Liver (tissue), 9 donors: ENCODE data around the gene ALG1. TPM values are rescaled to one million over a fixed set of nuclear protein-coding genes. Genes with fewer than 3 reads are reported as not detected.

ENCODE experiments used
- DNase-seq: peaks from one replicate; pipeline ENCODE4 v3.0.0-alpha.2; 2017; ENCODE audit warnings: low spot score
- H3K27ac ChIP-seq, 2 donors: one replicate each; pipeline ENCODE4 v1.7.0; 2013; ENCODE audit warnings: inconsistent platforms in 2 of 2, low read length in 2 of 2, control low read depth in 1 of 2, low read depth in 1 of 2, mild to moderate bottlenecking in 1 of 2
- H3K27me3 ChIP-seq, 4 donors: one replicate each; pipeline versions ENCODE4 v1.6.1 to v1.7.0; 2013; ENCODE audit warnings: low read length in 3 of 4, inconsistent platforms in 1 of 4, mild to moderate bottlenecking in 1 of 4, moderate library complexity in 1 of 4; ENCODE audit not compliant: control insufficient read depth in 4 of 4, insufficient read depth in 4 of 4
- H3K36me3 ChIP-seq, 4 donors: one replicate each; pipeline versions ENCODE4 v1.6.1 to v1.7.0; 2013; ENCODE audit warnings: low read length in 3 of 4, mild to moderate bottlenecking in 3 of 4, low read depth in 1 of 4, moderate library complexity in 1 of 4; ENCODE audit not compliant: control insufficient read depth in 4 of 4, insufficient read depth in 3 of 4
- H3K4me1 ChIP-seq, 4 donors: one replicate each; pipeline versions ENCODE4 v1.6.1 to v1.7.0; 2013; ENCODE audit warnings: low read length in 3 of 4, mild to moderate bottlenecking in 3 of 4, moderate library complexity in 1 of 4; ENCODE audit not compliant: control insufficient read depth in 4 of 4, insufficient read depth in 4 of 4
- H3K4me3 ChIP-seq, 3 donors: one replicate each; pipeline versions ENCODE4 v1.6.1 to v1.7.0; 2013; ENCODE audit warnings: low read length in 3 of 3, control low read depth in 1 of 3, low read depth in 1 of 3, mild to moderate bottlenecking in 1 of 3
- H3K9ac ChIP-seq, 2 donors: one replicate each; pipeline ENCODE4 v1.7.0; 2013; ENCODE audit warnings: low read length in 2 of 2, mild to moderate bottlenecking in 2 of 2, moderate library complexity in 2 of 2, control low read depth in 1 of 2, low read depth in 1 of 2
- H3K9me3 ChIP-seq, 4 donors: one replicate each; pipeline versions ENCODE4 v1.6.1 to v1.7.0; 2013; ENCODE audit warnings: low read length in 3 of 4; ENCODE audit not compliant: control insufficient read depth in 4 of 4
- EGR1 ChIP-seq, 2 donors: IDR thresholded peaks; 2 replicates each; pipeline ENCODE4 v1.6.1; 2016 to 2018; ENCODE audit warnings: antibody characterized with exemption in 2 of 2, low read depth in 2 of 2
- FOXA1 ChIP-seq: IDR thresholded peaks from 2 replicates; pipeline ENCODE4 v1.6.1; 2016; ENCODE audit warnings: antibody characterized with exemption
- FOXA2 ChIP-seq: IDR thresholded peaks from 2 replicates; pipeline ENCODE4 v1.6.1; 2016; ENCODE audit warnings: antibody characterized with exemption
- GABPA ChIP-seq, 2 donors: IDR thresholded peaks in 1 of 2; conservative IDR thresholded peaks in 1 of 2; 2 replicates each; pipeline ENCODE4 v1.6.1; 2016; ENCODE audit warnings: antibody characterized with exemption in 2 of 2, mild to moderate bottlenecking in 1 of 2, moderate library complexity in 1 of 2
- HNF4A ChIP-seq, 2 donors: conservative IDR thresholded peaks; 2 replicates each; pipeline ENCODE4 v1.6.1; 2016; ENCODE audit warnings: antibody characterized with exemption in 2 of 2, mild to moderate bottlenecking in 2 of 2
- HNF4G ChIP-seq: IDR thresholded peaks from 2 replicates; pipeline ENCODE4 v1.6.1; 2016; ENCODE audit warnings: antibody characterized with exemption
- JUND ChIP-seq, 2 donors: IDR thresholded peaks; 2 replicates each; pipeline ENCODE4 v1.6.1; 2016; ENCODE audit warnings: antibody characterized with exemption in 2 of 2
- NR2F2 ChIP-seq: IDR thresholded peaks from 2 replicates; pipeline ENCODE4 v1.6.1; 2016; ENCODE audit warnings: antibody characterized with exemption
- RAD21 ChIP-seq, 2 donors: IDR thresholded peaks; 2 replicates each; pipeline ENCODE4 v1.6.1; 2016; ENCODE audit warnings: antibody characterized with exemption in 2 of 2, mild to moderate bottlenecking in 2 of 2
- RXRA ChIP-seq, 2 donors: IDR thresholded peaks; 2 replicates each; pipeline ENCODE4 v1.6.1; 2017 to 2018; ENCODE audit warnings: antibody characterized with exemption in 2 of 2, mild to moderate bottlenecking in 1 of 2
- SP1 ChIP-seq: IDR thresholded peaks from 2 replicates; pipeline ENCODE4 v1.6.1; 2018; ENCODE audit warnings: antibody characterized with exemption, mild to moderate bottlenecking
- TAF1 ChIP-seq: conservative IDR thresholded peaks from 2 replicates; pipeline ENCODE4 v1.6.1; 2016; ENCODE audit warnings: antibody characterized with exemption, mild to moderate bottlenecking
- YY1 ChIP-seq: IDR thresholded peaks from 2 replicates; pipeline ENCODE4 v1.6.1; 2016; ENCODE audit warnings: antibody characterized with exemption, mild to moderate bottlenecking
- WGBS: extraction: QIAGEN DNeasy Blood & Tissue Kit; methylation state at CpG from one replicate; pipeline ENCODE4 v1.1.7; 2013; 5-methylcytosine and 5-hydroxymethylcytosine counted together
- polyA plus RNA-seq, 2 donors: library from polyadenylated mRNA; stranded (reverse) in 1 of 2; unstranded in 1 of 2; fragments of 200-250 nt in 1 of 2; fragments of >200 nt in 1 of 2; fragmentation: Nextera tagmentation in 1 of 2; extraction: Ambion mirVana in 1 of 2; gene quantifications; one replicate each; pipeline versions ENCODE4 v1.2.1 to v1.2.3, GENCODE V29; 2013 to 2015
- total RNA-seq, 2 donors: library from RNA; depleted of rRNA; stranded (reverse); fragments of >200 nt; gene quantifications; one replicate each; pipeline ENCODE4 v1.2.3, GENCODE V29; 2014
- TF ChIP-seq, protein P1 (sequence below): IDR thresholded peaks from 2 replicates; pipeline ENCODE4 v1.6.1; 2016; ENCODE audit warnings: antibody characterized with exemption, mild to moderate bottlenecking
- TF ChIP-seq, protein P2 (sequence below): IDR thresholded peaks from 2 replicates; pipeline ENCODE4 v1.6.1; 2016; ENCODE audit warnings: antibody characterized with exemption
- TF ChIP-seq, protein P3 (sequence below): IDR thresholded peaks from 2 replicates; pipeline ENCODE4 v1.6.1; 2016; ENCODE audit warnings: antibody characterized with exemption
- TF ChIP-seq, protein P4 (sequence below): IDR thresholded peaks from 2 replicates; pipeline ENCODE4 v1.6.1; 2016; ENCODE audit warnings: antibody characterized with exemption
- TF ChIP-seq, protein P5 (sequence below): fragments of 150-350 bp; IDR thresholded peaks from 2 replicates; pipeline ENCODE4 v1.5.1; 2017; ENCODE audit warnings: improper control_type of control experiment, low read depth, low read length; ENCODE audit not compliant: missing input control
- donor health status: healthy.
- donor health status: healthy.
- donor health status: healthy.
- donor health status: healthy.
- donor health status: healthy.

The ALG1 gene
- total and polyA plus RNA-seq, 4 donors, result 18.9 to 25.4 (median 20.6) TPM

DNA sequence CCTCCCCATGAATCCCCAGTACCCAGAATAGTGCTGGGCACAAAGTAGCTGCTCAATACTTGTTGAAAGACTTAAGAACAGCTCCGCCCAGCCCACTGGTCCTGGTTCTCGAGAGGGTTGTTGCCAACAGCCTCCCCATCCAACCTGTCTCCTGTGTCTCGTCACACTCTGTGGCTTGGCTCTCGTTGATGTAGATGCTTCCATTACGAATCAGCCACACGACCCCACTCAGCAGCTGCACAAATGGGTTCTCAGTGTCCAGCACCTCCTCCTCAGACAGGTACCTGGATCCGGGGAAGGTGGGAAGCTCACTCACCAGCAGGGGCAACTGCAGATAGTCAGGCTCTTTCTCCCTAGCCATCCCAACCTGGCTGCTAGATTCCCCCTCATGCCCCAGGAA, 40.0 kb upstream of the ALG1 start (continued):
- TF ChIP-seq, protein P1, sequence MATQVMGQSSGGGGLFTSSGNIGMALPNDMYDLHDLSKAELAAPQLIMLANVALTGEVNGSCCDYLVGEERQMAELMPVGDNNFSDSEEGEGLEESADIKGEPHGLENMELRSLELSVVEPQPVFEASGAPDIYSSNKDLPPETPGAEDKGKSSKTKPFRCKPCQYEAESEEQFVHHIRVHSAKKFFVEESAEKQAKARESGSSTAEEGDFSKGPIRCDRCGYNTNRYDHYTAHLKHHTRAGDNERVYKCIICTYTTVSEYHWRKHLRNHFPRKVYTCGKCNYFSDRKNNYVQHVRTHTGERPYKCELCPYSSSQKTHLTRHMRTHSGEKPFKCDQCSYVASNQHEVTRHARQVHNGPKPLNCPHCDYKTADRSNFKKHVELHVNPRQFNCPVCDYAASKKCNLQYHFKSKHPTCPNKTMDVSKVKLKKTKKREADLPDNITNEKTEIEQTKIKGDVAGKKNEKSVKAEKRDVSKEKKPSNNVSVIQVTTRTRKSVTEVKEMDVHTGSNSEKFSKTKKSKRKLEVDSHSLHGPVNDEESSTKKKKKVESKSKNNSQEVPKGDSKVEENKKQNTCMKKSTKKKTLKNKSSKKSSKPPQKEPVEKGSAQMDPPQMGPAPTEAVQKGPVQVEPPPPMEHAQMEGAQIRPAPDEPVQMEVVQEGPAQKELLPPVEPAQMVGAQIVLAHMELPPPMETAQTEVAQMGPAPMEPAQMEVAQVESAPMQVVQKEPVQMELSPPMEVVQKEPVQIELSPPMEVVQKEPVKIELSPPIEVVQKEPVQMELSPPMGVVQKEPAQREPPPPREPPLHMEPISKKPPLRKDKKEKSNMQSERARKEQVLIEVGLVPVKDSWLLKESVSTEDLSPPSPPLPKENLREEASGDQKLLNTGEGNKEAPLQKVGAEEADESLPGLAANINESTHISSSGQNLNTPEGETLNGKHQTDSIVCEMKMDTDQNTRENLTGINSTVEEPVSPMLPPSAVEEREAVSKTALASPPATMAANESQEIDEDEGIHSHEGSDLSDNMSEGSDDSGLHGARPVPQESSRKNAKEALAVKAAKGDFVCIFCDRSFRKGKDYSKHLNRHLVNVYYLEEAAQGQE, result no peak
- TF ChIP-seq FOXA2 (no peak), SP1 (no peak), NR2F2 (no peak), GABPA (IDR thresholded peaks at IDR 0.05 in 1 of 2, conservative IDR thresholded peaks at IDR 0.05 in 1 of 2) (no peak)

DNA sequence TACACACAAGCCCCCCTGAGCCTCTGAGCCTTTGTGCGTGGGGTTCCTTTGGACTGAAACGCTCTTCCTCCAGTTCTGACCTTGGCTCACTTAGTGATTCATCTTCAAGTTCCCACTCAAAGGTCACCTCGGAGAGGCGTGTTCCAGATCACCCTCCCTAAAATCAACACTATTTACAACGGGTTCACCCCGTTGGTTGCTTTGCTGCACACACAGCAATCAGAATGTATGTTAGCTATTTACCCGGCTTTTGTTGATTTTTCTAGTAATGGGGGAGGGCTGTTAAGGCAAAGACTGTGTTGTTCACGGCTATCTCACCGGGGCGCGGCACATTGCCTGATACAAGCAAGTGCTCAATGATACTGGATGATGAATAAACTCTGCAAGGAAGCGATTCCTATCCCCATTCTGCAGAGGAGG, 38.9 kb upstream of the ALG1 start:
- Histone ChIP-seq H3K9me3 (no peaks in the 10 kb centered on the region), H3K27me3 (no peaks in the 10 kb centered on the region), H3K27ac (no peak overlapping the region), H3K9ac (peak overlapping the region in 1 of 2 donors; percentile 58), H3K36me3 (peaks cover 0 to 3% (median 1%) of the 10 kb centered on the region in 4 donors), H3K4me1 (peaks cover 3 to 18% (median 16%) of the 10 kb centered on the region in 4 donors), H3K4me3 (peak overlapping the region; percentile 68 to 87 (median 73))
- TF ChIP-seq, protein P2, sequence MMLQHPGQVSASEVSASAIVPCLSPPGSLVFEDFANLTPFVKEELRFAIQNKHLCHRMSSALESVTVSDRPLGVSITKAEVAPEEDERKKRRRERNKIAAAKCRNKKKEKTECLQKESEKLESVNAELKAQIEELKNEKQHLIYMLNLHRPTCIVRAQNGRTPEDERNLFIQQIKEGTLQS, result no peak
- TF ChIP-seq NR2F2 (no peak), RAD21 (IDR thresholded peaks at IDR 0.05) (no peak), SP1 (no peak), EGR1 (IDR thresholded peaks at IDR 0.05; ENCODE audit: low read depth in 2 of 2) (no peak), JUND (IDR thresholded peaks at IDR 0.05) (no peak), FOXA2 (no peak), YY1 (no peak), RXRA (IDR thresholded peaks at IDR 0.05) (no peak), GABPA (IDR thresholded peaks at IDR 0.05 in 1 of 2, conservative IDR thresholded peaks at IDR 0.05 in 1 of 2) (no peak), HNF4A (conservative IDR thresholded peaks at IDR 0.05) (no peak), HNF4G (no peak), FOXA1 (no peak), TAF1 (no peak)
- TF ChIP-seq, protein P1, result no peak
- TF ChIP-seq, protein P3, sequence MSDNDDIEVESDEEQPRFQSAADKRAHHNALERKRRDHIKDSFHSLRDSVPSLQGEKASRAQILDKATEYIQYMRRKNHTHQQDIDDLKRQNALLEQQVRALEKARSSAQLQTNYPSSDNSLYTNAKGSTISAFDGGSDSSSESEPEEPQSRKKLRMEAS, result no peak
- TF ChIP-seq, protein P4, sequence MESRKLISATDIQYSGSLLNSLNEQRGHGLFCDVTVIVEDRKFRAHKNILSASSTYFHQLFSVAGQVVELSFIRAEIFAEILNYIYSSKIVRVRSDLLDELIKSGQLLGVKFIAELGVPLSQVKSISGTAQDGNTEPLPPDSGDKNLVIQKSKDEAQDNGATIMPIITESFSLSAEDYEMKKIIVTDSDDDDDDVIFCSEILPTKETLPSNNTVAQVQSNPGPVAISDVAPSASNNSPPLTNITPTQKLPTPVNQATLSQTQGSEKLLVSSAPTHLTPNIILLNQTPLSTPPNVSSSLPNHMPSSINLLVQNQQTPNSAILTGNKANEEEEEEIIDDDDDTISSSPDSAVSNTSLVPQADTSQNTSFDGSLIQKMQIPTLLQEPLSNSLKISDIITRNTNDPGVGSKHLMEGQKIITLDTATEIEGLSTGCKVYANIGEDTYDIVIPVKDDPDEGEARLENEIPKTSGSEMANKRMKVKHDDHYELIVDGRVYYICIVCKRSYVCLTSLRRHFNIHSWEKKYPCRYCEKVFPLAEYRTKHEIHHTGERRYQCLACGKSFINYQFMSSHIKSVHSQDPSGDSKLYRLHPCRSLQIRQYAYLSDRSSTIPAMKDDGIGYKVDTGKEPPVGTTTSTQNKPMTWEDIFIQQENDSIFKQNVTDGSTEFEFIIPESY, result no peak
- TF ChIP-seq, protein P5, sequence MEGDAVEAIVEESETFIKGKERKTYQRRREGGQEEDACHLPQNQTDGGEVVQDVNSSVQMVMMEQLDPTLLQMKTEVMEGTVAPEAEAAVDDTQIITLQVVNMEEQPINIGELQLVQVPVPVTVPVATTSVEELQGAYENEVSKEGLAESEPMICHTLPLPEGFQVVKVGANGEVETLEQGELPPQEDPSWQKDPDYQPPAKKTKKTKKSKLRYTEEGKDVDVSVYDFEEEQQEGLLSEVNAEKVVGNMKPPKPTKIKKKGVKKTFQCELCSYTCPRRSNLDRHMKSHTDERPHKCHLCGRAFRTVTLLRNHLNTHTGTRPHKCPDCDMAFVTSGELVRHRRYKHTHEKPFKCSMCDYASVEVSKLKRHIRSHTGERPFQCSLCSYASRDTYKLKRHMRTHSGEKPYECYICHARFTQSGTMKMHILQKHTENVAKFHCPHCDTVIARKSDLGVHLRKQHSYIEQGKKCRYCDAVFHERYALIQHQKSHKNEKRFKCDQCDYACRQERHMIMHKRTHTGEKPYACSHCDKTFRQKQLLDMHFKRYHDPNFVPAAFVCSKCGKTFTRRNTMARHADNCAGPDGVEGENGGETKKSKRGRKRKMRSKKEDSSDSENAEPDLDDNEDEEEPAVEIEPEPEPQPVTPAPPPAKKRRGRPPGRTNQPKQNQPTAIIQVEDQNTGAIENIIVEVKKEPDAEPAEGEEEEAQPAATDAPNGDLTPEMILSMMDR, result no peak
- DNase-seq, result no peak
- WGBS, result 17% methylated on average over 12 of the region's 12 CpGs
